Testis (tissue), 3 donors: ENCODE data around the gene SCNN1A. TPM values are rescaled to one million over a fixed set of nuclear protein-coding genes. Genes with fewer than 3 reads are reported as not detected.

Source experiments
- DNase-seq: peaks from one replicate; pipeline ENCODE4 v3.0.0-alpha.2; 2019
- H3K27ac ChIP-seq, 2 donors: fragments of 200-600 bp; sonication (generic); one replicate each; pipeline ENCODE4 v1.5.1; 2019
- H3K27me3 ChIP-seq: fragments of 200-600 bp; sonication (generic); one replicate; pipeline ENCODE4 v1.5.1; 2019
- H3K36me3 ChIP-seq: fragments of 200-600 bp; sonication (generic); one replicate; pipeline ENCODE4 v1.5.1; 2017; ENCODE audit warnings: low read depth; ENCODE audit errors: missing control alignments
- H3K4me1 ChIP-seq: fragments of 200-600 bp; sonication (generic); one replicate; pipeline ENCODE4 v1.5.1; 2019
- H3K4me3 ChIP-seq, 2 donors: fragments of 200-600 bp; sonication (generic); one replicate each; pipeline ENCODE4 v1.5.1; 2017 to 2019
- H3K9me3 ChIP-seq: fragments of 200-600 bp; sonication (generic); one replicate; pipeline ENCODE4 v1.5.1; 2017
- POLR2A ChIP-seq: fragments of 450-650 bp; IDR thresholded peaks from one replicate; pipeline ENCODE4 v1.6.1; 2017; ENCODE audit warnings: antibody characterized with exemption, mild to moderate bottlenecking, moderate library complexity
- WGBS, 2 donors: methylation state at CpG; one replicate each; pipeline ENCODE4 v1.1.5; 2018; 5-methylcytosine and 5-hydroxymethylcytosine counted together
- intact Hi-C: fragments of 100-400 bp; cut with DNase I; formaldehyde crosslinking; loops from one replicate; pipeline ENCODE4 v1.15.1; 2023; ENCODE audit warnings: low total_unique reads
- polyA plus RNA-seq: library from polyadenylated mRNA; stranded (reverse); fragments of 350-450 nt; fragmentation: Illumina TruSeq; extraction: RNeasy Lipid Tissue Mini Kit (QIAGEN cat#74804); gene quantifications from one replicate; pipeline ENCODE4 v1.2.3, GENCODE V29; 2014; ENCODE audit warnings: low read depth, low replicate concordance; ENCODE audit not compliant: insufficient read depth
- small RNA-seq, 2 donors: library from RNA; depleted of rRNA; stranded (forward); fragments of <200 nt; gene quantifications; one replicate each; pipeline ENCODE3, GENCODE V24; 2016
- total RNA-seq, 2 donors: library from RNA; depleted of rRNA; stranded (reverse); fragments of >200 nt; gene quantifications; one replicate each; pipeline ENCODE4 v1.2.3, GENCODE V29; 2016
- TF ChIP-seq, protein P1 (sequence below), 3 experiments: fragments of 450-650 bp in 2 of 3; fragments of 200-600 bp in 1 of 3; sonication (generic) in 1 of 3; IDR thresholded peaks; one replicate each; pipeline ENCODE4 v1.5.1; 2016 to 2019; ENCODE audit warnings: antibody characterized with exemption in 3 of 3, mild to moderate bottlenecking in 2 of 3, moderate library complexity in 1 of 3

Gene SCNN1A
- total and polyA plus RNA-seq, 3 donors from 2014 or later = 14.6 to 43.1 (median 22.7) TPM

DNA sequence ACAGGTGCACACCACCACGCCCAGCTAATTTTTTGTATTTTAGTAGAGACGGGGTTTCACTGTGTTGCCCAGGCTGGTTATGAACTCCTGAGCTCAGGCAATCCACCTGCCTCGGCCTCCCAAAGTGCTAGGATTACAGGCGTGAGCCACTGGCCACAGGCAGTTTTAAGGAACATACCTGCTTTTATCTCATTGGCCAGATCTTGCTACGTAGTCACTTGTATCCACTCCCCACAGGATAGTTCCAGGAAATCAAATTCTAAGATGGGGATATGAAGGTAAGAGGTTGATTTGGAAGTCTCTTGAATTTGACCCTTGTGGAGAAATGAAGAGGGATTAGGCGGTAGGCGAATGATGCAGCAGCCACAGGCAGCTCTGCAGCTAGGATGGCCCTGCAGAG is 73.6 kb downstream of the SCNN1A start:
- WGBS, 2 donors = 93 to 94% methylated on average over 7 of the region's 7 CpGs
- no peaks in the 10 kb centered on the region for H3K27me3 ChIP-seq
- H3K4me3 ChIP-seq = no peak overlapping the region
- no peak for DNase-seq
- no peaks in the 10 kb centered on the region for H3K9me3 ChIP-seq
- intact Hi-C loops = no loop called here
- no peak for TF ChIP-seq POLR2A
- TF ChIP-seq, protein P1, sequence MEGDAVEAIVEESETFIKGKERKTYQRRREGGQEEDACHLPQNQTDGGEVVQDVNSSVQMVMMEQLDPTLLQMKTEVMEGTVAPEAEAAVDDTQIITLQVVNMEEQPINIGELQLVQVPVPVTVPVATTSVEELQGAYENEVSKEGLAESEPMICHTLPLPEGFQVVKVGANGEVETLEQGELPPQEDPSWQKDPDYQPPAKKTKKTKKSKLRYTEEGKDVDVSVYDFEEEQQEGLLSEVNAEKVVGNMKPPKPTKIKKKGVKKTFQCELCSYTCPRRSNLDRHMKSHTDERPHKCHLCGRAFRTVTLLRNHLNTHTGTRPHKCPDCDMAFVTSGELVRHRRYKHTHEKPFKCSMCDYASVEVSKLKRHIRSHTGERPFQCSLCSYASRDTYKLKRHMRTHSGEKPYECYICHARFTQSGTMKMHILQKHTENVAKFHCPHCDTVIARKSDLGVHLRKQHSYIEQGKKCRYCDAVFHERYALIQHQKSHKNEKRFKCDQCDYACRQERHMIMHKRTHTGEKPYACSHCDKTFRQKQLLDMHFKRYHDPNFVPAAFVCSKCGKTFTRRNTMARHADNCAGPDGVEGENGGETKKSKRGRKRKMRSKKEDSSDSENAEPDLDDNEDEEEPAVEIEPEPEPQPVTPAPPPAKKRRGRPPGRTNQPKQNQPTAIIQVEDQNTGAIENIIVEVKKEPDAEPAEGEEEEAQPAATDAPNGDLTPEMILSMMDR (IDR thresholded peaks at IDR 0.05) = no peak
- no peak overlapping the region for H3K27ac ChIP-seq
- no peaks in the 10 kb centered on the region for H3K4me1 ChIP-seq
- H3K36me3 ChIP-seq = no peaks in the 10 kb centered on the region

DNA sequence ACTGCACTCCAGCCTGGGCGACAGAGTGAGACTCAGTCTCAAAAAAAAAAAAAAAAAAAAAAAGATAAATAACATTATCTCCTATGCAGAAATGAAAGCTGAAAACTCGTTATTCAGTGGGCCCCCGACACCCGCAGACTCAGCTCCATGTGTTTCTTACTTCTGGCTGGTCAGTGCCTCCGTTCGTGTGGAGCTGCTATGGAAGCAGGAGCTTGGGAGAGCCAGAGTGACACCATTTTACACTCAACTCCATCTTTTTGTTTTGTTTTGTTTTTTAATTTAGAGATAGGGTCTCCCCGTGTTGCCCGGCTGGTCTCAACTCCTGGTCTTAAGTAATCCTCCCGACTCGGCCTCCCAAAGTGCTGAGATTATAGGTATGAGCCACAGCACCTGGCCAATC is 78.2 kb downstream of the SCNN1A start:
- no peak overlapping the region for H3K4me3 ChIP-seq
- H3K9me3 ChIP-seq = no peaks in the 10 kb centered on the region
- 89 to 93% methylated on average over 10 of the region's 10 CpGs for WGBS, 2 donors
- H3K27me3 ChIP-seq = no peaks in the 10 kb centered on the region
- intact Hi-C loops = no loop called here
- TF ChIP-seq, protein P1 (IDR thresholded peaks at IDR 0.05) = no peak
- no peak for TF ChIP-seq POLR2A
- DNase-seq = no peak
- no peaks in the 10 kb centered on the region for H3K36me3 ChIP-seq
- H3K27ac ChIP-seq = no peak overlapping the region
- H3K4me1 ChIP-seq = no peaks in the 10 kb centered on the region

Small RNA genes lying within 50 kb of the gene (small RNA-seq; reads per million reads assigned to genes)
- 0 reads per million in 2 donors for gene RN7SL391P

Other genes starting within 250 kb of the SCNN1A start
- 10 to 100 TPM; 31.2 to 53.1 TPM for gene CD9, start 175.2 kb downstream of the SCNN1A start, total RNA-seq
- gene CD9, start 175.2 kb downstream of the SCNN1A start, polyA plus RNA-seq = 94.2 TPM
- 1 to 10 TPM in 1 of 2 donors, under 1 TPM in 1; 0.87 to 2.0 TPM for gene PLEKHG6, start 64.9 kb downstream of the SCNN1A start, total RNA-seq
- 2.2 TPM for gene PLEKHG6, start 64.9 kb downstream of the SCNN1A start, polyA plus RNA-seq
- gene TNFRSF1A, start 33.5 kb downstream of the SCNN1A start, total RNA-seq = 100 to 1,000 TPM in 1 of 2 donors, 10 to 100 TPM in 1; 94.6 to 106 TPM
- gene TNFRSF1A, start 33.5 kb downstream of the SCNN1A start, polyA plus RNA-seq = 59.8 TPM
- gene LTBR, start 8.6 kb upstream of the SCNN1A start, total RNA-seq = 100 to 1,000 TPM in 1 of 2 donors, 10 to 100 TPM in 1; 81.3 to 112 TPM
- 36.6 TPM for gene LTBR, start 8.6 kb upstream of the SCNN1A start, polyA plus RNA-seq
- gene CD27, start 69.4 kb upstream of the SCNN1A start, total RNA-seq = under 1 TPM in 1 of 2 donors, not detected in 1; 0.74 TPM
- 3.7 TPM for gene CD27, start 69.4 kb upstream of the SCNN1A start, polyA plus RNA-seq
- 10 to 100 TPM; 18.4 to 29.8 TPM for gene TAPBPL, start 76.5 kb upstream of the SCNN1A start, total RNA-seq
- gene TAPBPL, start 76.5 kb upstream of the SCNN1A start, polyA plus RNA-seq = 20.1 TPM
- gene VAMP1, start 95.1 kb upstream of the SCNN1A start, total RNA-seq = 10 to 100 TPM; 15.0 to 18.3 TPM
- 12.7 TPM for gene VAMP1, start 95.1 kb upstream of the SCNN1A start, polyA plus RNA-seq
- gene MRPL51, start 117.7 kb upstream of the SCNN1A start, total RNA-seq = 100 to 1,000 TPM; 106 to 135 TPM
- gene MRPL51, start 117.7 kb upstream of the SCNN1A start, polyA plus RNA-seq = 343 TPM
- gene NCAPD2, start 118.5 kb upstream of the SCNN1A start, total RNA-seq = 10 to 100 TPM; 42.9 to 43.1 TPM
- 46.6 TPM for gene NCAPD2, start 118.5 kb upstream of the SCNN1A start, polyA plus RNA-seq
- 1,000 to 10,000 TPM; 1,591 to 1,928 TPM for gene GAPDH, start 159.0 kb upstream of the SCNN1A start, total RNA-seq
- 1,857 TPM for gene GAPDH, start 159.0 kb upstream of the SCNN1A start, polyA plus RNA-seq
- gene IFFO1, start 180.5 kb upstream of the SCNN1A start, total RNA-seq = 10 to 100 TPM; 40.6 to 43.4 TPM
- 28.6 TPM for gene IFFO1, start 180.5 kb upstream of the SCNN1A start, polyA plus RNA-seq
- gene NOP2, start 192.7 kb upstream of the SCNN1A start, total RNA-seq = 10 to 100 TPM; 51.8 to 60.3 TPM
- 38.6 TPM for gene NOP2, start 192.7 kb upstream of the SCNN1A start, polyA plus RNA-seq
- 100 to 1,000 TPM; 314 to 328 TPM for gene CHD4, start 231.8 kb upstream of the SCNN1A start, total RNA-seq
- gene CHD4, start 231.8 kb upstream of the SCNN1A start, polyA plus RNA-seq = 160 TPM